Activated T-cell treated with anti-CD3 and anti-CD28 coated beads, Interleukin-2, amount 50 U/mL, for 24 hours (primary cell): ENCODE results near the gene PLXNC1.

Experiments
- DNase-seq: peaks from one replicate; pipeline ENCODE4 v3.0.0-alpha.2; 2020
- H3K27ac Mint-ChIP-seq: 2 replicates; pipeline ENCODE4 v1.8.0; 2020; ENCODE audit warnings: mild to moderate bottlenecking, mixed read lengths
- H3K27me3 Mint-ChIP-seq: 2 replicates; pipeline ENCODE4 v1.8.0; 2020; ENCODE audit warnings: mixed read lengths
- H3K36me3 Mint-ChIP-seq: 2 replicates; pipeline ENCODE4 v1.8.0; 2020; ENCODE audit warnings: low read depth, mixed read lengths
- H3K4me1 Mint-ChIP-seq: 2 replicates; pipeline ENCODE4 v1.8.0; 2020; ENCODE audit warnings: low read depth, mixed read lengths
- H3K4me3 Mint-ChIP-seq: 2 replicates; pipeline ENCODE4 v1.8.0; 2020; ENCODE audit warnings: mild to moderate bottlenecking, moderate library complexity, mixed read lengths
- H3K9me3 Mint-ChIP-seq: 2 replicates; pipeline ENCODE4 v1.8.0; 2020; ENCODE audit warnings: mixed read lengths

The PLXNC1 gene

GRCh38 chr12:94147991-94148738 is at the start of gene PLXNC1:
TSS of gene PLXNC1 (plus strand) at chr12:94148577. CDS start at chr12:94148972, 395 bp downstream.
- Mint-ChIP-seq H3K4me3 (peak within 1 kb of the TSS; percentile 81), H3K9me3 (no peaks in the 10 kb centered on the region), H3K27me3 (peaks cover 37% of the 10 kb centered on the region), H3K36me3 (no peaks in the 10 kb centered on the region), H3K4me1 (peaks cover 30% of the 10 kb centered on the region), H3K27ac (peak within 1 kb of the TSS; percentile 52)
- peak; percentile 81 for DNase-seq

DNA sequence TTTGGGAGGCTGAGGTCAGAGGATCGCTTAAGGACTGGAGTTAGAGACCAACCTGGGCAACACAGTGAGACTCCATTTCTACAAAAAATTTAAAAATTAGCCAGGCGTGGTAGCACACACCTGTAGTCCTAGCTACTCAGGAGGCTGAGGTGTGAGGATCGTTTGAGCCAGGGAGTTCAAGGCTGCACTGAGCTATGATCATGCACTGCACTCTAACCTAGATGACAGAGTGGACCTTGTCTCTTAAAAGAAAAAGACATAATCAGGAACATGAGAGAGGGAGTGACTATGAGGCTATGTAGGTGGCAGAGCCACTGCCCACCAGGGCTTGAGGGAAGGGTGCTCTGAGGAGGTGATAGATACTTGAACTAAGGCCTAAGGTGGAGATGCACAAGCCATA is 49.2 kb upstream of the PLXNC1 start:
- peaks cover 24% of the 10 kb centered on the region for H3K4me1 Mint-ChIP-seq
- no peak for DNase-seq
- no peak overlapping the region for H3K27ac Mint-ChIP-seq
- H3K9me3 Mint-ChIP-seq = no peaks in the 10 kb centered on the region
- no peaks in the 10 kb centered on the region for H3K36me3 Mint-ChIP-seq
- H3K27me3 Mint-ChIP-seq = peaks cover 22% of the 10 kb centered on the region
- H3K4me3 Mint-ChIP-seq = no peak overlapping the region

DNA sequence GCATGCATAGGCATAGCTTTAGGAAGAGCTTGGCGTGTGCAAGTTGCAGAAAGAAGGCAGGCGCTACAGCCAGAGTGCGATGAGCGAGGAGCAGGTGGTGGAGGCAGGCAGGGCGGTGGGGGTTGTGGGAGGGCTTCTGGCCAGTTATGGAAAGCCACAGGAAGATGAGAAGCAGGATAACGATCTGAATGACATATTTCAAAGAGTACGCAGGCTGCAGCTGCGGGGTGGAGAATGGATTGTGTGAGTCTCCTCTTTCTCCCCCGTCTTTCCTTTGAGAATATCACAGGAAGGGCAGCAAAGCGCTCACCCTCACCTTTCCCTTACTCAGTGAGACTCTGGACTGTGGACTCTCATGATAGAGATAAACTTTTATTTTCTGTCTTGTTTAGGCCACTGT is 48.7 kb upstream of the PLXNC1 start:
- no peaks in the 10 kb centered on the region for H3K9me3 Mint-ChIP-seq
- H3K27me3 Mint-ChIP-seq = peaks cover 25% of the 10 kb centered on the region
- H3K27ac Mint-ChIP-seq = no peak overlapping the region
- DNase-seq = no peak
- H3K36me3 Mint-ChIP-seq = no peaks in the 10 kb centered on the region
- H3K4me3 Mint-ChIP-seq = no peak overlapping the region
- H3K4me1 Mint-ChIP-seq = peaks cover 24% of the 10 kb centered on the region

GRCh38 chr12:94100211-94100627 is 48.2 kb upstream of the PLXNC1 start:
- H3K4me1 Mint-ChIP-seq = peaks cover 24% of the 10 kb centered on the region
- H3K27ac Mint-ChIP-seq = peak overlapping the region; percentile 74
- no peaks in the 10 kb centered on the region for H3K36me3 Mint-ChIP-seq
- DNase-seq = peak; percentile 48
- H3K4me3 Mint-ChIP-seq = peak overlapping the region; percentile 26
- peaks cover 31% of the 10 kb centered on the region for H3K27me3 Mint-ChIP-seq
- no peaks in the 10 kb centered on the region for H3K9me3 Mint-ChIP-seq

DNA sequence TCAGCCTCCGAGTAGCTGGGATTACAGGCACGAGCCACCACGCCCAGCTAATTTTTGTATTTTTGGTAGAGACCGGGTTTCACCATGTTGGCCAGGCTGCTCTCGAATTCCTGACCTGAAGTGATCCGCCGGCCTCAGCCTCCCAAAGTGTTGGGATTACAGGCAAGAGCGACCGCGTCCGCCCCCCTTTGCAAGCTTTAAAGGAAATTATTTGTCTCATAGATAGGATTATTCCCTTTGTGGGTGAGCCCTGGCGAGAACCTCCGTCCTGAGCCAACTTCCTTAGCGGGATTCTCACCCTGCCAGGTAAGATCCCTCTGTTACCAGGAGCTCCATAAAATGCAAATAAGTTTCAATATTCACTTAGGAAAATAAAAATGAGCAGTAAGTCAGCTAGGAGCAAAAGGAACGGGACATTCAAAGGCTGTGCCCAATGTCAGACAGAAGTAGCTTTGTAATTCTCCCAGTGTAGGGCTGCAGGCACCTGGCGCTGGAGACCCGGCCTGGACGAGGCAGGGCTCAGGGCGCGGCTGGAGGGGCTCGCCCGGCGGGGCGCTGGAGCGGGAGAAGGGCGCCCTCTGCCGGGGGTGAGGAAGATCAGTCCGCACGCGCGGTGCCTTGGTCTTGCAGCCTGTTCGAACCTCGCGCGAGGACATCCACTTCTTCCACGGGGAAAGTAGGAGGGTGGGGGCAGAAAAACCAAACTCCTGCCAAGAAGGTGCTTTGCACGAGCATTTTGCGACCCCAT is 47.2 kb upstream of the PLXNC1 start:
- peak overlapping the region; percentile 76 for H3K4me3 Mint-ChIP-seq
- peaks cover 24% of the 10 kb centered on the region for H3K4me1 Mint-ChIP-seq
- H3K27me3 Mint-ChIP-seq = peaks cover 34% of the 10 kb centered on the region
- DNase-seq = peak; percentile 89
- peak overlapping the region; percentile 60 for H3K27ac Mint-ChIP-seq
- H3K36me3 Mint-ChIP-seq = no peaks in the 10 kb centered on the region
- no peaks in the 10 kb centered on the region for H3K9me3 Mint-ChIP-seq

DNA sequence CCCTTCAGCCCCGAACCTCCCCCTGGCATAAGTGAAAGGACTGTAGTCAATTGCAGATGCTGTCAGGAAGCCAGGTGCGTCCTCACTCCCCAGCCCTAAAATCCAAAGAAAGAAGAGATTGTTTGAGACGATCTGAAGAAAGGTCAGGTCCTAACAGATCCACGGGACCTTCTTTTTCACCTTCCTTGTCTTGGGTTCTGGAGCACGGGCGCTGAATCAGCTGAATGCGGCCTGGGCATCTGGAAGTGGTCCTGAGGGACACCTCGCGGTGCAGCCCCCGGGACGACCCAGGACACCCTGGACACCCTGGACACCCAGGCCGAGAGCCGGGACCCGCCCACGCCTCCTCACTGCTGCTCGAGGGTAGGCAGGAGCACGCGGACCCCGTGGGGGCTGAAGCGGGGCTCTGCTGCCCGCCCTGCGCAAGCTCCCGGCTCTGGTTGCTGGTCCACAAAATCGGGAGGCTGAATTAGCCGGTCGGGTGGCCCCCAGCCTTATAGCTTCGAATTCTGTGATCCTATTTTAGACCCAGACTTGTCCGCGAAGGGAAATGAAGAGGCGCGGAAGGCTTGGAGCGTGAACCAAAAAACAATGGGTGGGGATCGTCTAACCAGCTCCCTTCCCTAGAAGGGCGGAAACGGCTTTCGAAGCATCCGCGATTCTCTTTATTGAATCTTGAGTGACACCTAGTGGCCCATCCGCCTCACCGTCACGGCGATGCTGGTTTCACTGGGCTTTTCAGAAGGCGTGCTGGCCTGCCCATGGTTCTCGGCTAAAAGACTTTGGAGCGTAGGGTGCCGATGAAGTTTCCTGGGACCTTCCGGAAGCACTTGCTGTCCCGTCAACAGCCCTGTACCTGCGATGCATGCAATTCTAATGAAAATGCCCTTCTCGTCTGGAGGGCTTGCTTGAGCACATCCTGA is 46.4 kb upstream of the PLXNC1 start:
- peak overlapping the region; percentile 60 for H3K27ac Mint-ChIP-seq
- peaks cover 24% of the 10 kb centered on the region for H3K4me1 Mint-ChIP-seq

DNA sequence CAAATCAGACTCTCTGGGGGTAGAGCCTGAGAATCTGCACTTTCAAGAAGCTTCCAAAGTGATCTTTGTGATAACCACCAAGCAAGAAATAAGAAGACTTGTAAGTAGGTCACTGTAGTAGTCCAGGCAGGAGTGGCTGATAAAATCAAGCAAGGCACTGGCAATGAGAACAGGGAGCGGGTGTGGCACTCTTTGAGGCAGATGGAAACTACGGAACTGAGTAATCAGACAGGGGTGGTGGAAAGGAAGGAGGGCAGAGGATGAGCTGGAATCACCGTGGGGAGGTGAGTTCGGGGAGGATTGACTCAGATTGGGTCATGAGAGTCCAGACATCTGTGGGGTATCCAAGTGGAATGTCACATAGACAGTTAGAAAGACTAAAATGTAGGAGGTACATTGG is 44.4 kb upstream of the PLXNC1 start:
- Mint-ChIP-seq H3K27me3 (peaks cover 35% of the 10 kb centered on the region), H3K4me3 (no peak overlapping the region), H3K36me3 (no peaks in the 10 kb centered on the region), H3K9me3 (no peaks in the 10 kb centered on the region), H3K4me1 (peaks cover 29% of the 10 kb centered on the region), H3K27ac (no peak overlapping the region)
- DNase-seq = no peak

More for the DNA sequence above, 46.4 kb upstream of the PLXNC1 start:
- Mint-ChIP-seq H3K36me3 (no peaks in the 10 kb centered on the region), H3K9me3 (no peaks in the 10 kb centered on the region), H3K27me3 (peaks cover 35% of the 10 kb centered on the region), H3K4me3 (peak overlapping the region; percentile 76)
- peak; percentile 88 for DNase-seq

GRCh38 chr12:94107910-94108309 is 40.5 kb upstream of the PLXNC1 start:
- Mint-ChIP-seq H3K4me3 (no peak overlapping the region), H3K4me1 (peaks cover 19% of the 10 kb centered on the region), H3K9me3 (no peaks in the 10 kb centered on the region), H3K27me3 (peaks cover 19% of the 10 kb centered on the region), H3K36me3 (no peaks in the 10 kb centered on the region), H3K27ac (no peak overlapping the region)
- no peak for DNase-seq

- H3K27ac Mint-ChIP-seq = peak overlapping the region; percentile 80
Measured at GRCh38 chr12:94109160-94109559, 39.2 kb upstream of the PLXNC1 start.

DNA sequence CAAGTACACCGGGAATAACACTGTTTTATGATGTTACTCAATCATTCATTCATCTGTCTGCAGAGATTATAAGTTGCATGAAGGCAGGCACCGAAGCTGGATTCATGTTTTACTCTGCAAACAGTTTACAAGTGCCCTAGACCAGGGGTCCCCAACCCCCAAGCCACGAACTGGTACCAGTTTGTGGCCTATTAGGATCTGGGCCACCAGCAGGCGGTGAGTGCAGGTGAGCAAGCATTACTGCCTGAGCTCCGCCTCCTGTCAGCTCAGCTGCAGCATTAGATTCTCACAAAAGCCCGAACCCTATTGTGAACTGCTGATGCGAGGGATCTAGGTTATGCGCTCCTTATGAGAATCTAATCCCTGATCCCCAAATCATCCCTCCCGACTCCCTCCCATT is 38.1 kb upstream of the PLXNC1 start:
- H3K27ac Mint-ChIP-seq = no peak overlapping the region
- DNase-seq = no peak

More at GRCh38 chr12:94109160-94109559, 39.2 kb upstream of the PLXNC1 start:
- Mint-ChIP-seq H3K4me3 (peak overlapping the region; percentile 28), H3K4me1 (peaks cover 19% of the 10 kb centered on the region), H3K9me3 (no peaks in the 10 kb centered on the region), H3K36me3 (no peaks in the 10 kb centered on the region), H3K27me3 (peaks cover 15% of the 10 kb centered on the region)
- DNase-seq = peak; percentile 70

GRCh38 chr12:94111302-94111701 is 37.1 kb upstream of the PLXNC1 start:
- Mint-ChIP-seq H3K27ac (no peak overlapping the region), H3K4me3 (no peak overlapping the region), H3K27me3 (peaks cover 1% of the 10 kb centered on the region), H3K9me3 (no peaks in the 10 kb centered on the region), H3K36me3 (no peaks in the 10 kb centered on the region), H3K4me1 (peaks cover 19% of the 10 kb centered on the region)
- DNase-seq = no peak

More for the DNA sequence above, 38.1 kb upstream of the PLXNC1 start:
- no peaks in the 10 kb centered on the region for H3K9me3 Mint-ChIP-seq
- no peaks in the 10 kb centered on the region for H3K36me3 Mint-ChIP-seq
- H3K4me1 Mint-ChIP-seq = peaks cover 19% of the 10 kb centered on the region
- no peak overlapping the region for H3K4me3 Mint-ChIP-seq
- H3K27me3 Mint-ChIP-seq = peaks cover 6% of the 10 kb centered on the region

DNA sequence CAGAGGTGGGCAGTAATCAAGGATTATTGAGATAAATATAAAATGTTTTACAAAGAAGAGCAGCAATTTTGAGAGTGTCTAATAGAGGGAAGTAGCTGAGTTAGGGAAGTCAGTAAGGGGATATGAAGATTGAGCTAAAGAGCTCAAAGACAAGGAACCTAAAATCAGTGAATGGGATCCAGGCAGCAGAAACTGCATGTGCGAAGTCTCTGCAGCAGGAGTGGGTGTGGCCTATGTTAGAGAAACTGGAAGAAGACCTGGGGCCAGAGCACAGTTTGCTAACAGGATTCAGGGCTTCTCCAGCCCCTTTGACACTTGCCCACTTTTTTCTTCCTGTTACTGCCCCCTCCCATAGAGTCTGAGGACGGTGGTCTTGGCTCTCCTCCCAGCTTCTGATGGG is 36.3 kb upstream of the PLXNC1 start:
- DNase-seq = no peak
- Mint-ChIP-seq H3K36me3 (no peaks in the 10 kb centered on the region), H3K4me3 (no peak overlapping the region), H3K27ac (no peak overlapping the region), H3K4me1 (peaks cover 19% of the 10 kb centered on the region), H3K27me3 (no peaks in the 10 kb centered on the region), H3K9me3 (no peaks in the 10 kb centered on the region)

DNA sequence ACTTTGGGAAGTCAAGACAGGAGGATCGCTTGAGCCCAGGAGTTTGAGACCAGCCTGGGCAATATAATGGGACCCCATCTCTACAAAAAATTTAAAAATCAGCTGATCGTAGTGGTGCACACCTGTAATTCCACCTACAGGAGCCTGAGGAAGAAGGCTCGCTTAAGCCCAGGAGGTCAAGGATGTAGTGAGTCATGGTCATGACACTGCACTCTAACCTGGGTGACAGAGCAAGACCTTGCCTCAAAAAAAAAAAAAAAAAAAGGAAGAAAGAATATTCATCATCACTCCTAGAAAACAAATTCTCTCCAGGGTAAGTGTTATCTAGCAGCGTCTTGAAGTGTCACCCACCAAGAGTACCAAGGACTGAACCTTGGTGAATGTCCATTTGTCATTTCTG is 34.2 kb upstream of the PLXNC1 start:
- H3K4me1 Mint-ChIP-seq = peaks cover 12% of the 10 kb centered on the region
- H3K36me3 Mint-ChIP-seq = no peaks in the 10 kb centered on the region
- no peaks in the 10 kb centered on the region for H3K9me3 Mint-ChIP-seq
- DNase-seq = no peak
- H3K27me3 Mint-ChIP-seq = no peaks in the 10 kb centered on the region
- H3K27ac Mint-ChIP-seq = no peak overlapping the region
- H3K4me3 Mint-ChIP-seq = no peak overlapping the region

DNA sequence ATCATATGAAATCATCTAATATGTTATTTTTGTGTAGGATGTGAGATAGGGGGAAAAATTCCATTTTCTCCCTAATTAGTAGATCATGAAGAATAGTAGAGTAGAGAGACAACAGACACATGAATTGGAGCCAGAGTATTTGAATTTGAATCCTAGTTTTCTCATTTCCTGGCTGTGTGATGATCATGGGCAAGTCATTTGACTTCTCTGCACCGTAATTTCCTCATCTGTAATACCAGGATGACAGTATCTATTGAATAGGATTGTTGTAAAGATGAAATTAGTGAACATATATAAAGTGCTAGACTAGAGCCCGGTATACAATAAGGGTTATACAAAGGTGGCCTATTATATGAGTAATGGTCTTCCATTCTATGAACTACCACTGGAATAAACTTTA is 32.2 kb upstream of the PLXNC1 start:
- Mint-ChIP-seq H3K27me3 (no peaks in the 10 kb centered on the region), H3K4me3 (no peak overlapping the region), H3K36me3 (no peaks in the 10 kb centered on the region), H3K9me3 (no peaks in the 10 kb centered on the region), H3K4me1 (peaks cover 2% of the 10 kb centered on the region), H3K27ac (no peak overlapping the region)
- no peak for DNase-seq
